AG04450 (cell line): ENCODE measurements around the gene MARS1. TPM values are rescaled to one million over a fixed set of nuclear protein-coding genes. Genes with fewer than 3 reads are reported as not detected.

Source experiments
- CTCF ChIA-PET: fragments of 300-600, 350-600 bp; formaldehyde crosslinking; extraction: SDS; loops from one replicate; lab custom pipeline; 2022; ENCODE audit warnings: antibody characterized with exemption, inconsistent platforms; lab: Charles Lee
- POLR2A ChIA-PET: fragments of 350-600 bp; formaldehyde crosslinking; extraction: SDS; loops from one replicate; lab custom pipeline; 2021; ENCODE audit warnings: antibody characterized with exemption, inconsistent platforms; lab: Yijun Ruan, JAX
- DNase-seq: peaks from one replicate; pipeline ENCODE4 v3.0.0-alpha.2; 2011; ENCODE audit warnings: low read depth, low spot score
- H3K27ac ChIP-seq: one replicate; pipeline ENCODE4 v1.5.1; 2012; ENCODE audit warnings: low read depth, low read length, control low read depth
- H3K27me3 ChIP-seq: one replicate; pipeline ENCODE4 v1.6.0; 2012; ENCODE audit warnings: low read length; ENCODE audit not compliant: control insufficient read depth, insufficient read depth
- H3K4me3 ChIP-seq: 2 replicates; pipeline ENCODE4 v1.5.1; 2011; ENCODE audit warnings: mild to moderate bottlenecking, low read depth, low read length, control low read depth
- H3K9me3 ChIP-seq: 2 replicates; pipeline ENCODE4 v1.5.1; 2012; ENCODE audit warnings: low read length; ENCODE audit not compliant: control insufficient read depth, insufficient read depth
- CTCF ChIP-seq: IDR thresholded peaks from 2 replicates; pipeline ENCODE4 v1.5.1; 2011; ENCODE audit warnings: low read depth, low read length, control low read depth, inconsistent platforms
- polyA plus RNA-seq: library from polyadenylated mRNA; depleted of rRNA; stranded (reverse); fragments of >200 nt; gene quantifications from 2 replicates; pipeline ENCODE4 v1.2.3, GENCODE V29; 2011

The MARS1 gene
- polyA plus RNA-seq, 1 experiment: 236 TPM

- ChIA-PET CTCF (interaction anchor here (1.5 to 1.6 kb wide), 3 partner anchors 9 to 137 kb away, joined by 5 to 7 read pairs (median 6); no protein-coding TSS in a partner anchor), POLR2A (no interaction called here)
- Histone ChIP-seq H3K27ac (no peak overlapping the region), H3K4me3 (no peak overlapping the region), H3K9me3 (peaks cover 3% of the 10 kb centered on the region; the same call in 1 of the 2 replicates), H3K27me3 (no peaks in the 10 kb centered on the region)
- DNase-seq: no peak
- no peak for TF ChIP-seq CTCF
These were observed 43.1 kb upstream of the MARS1 start for GRCh38 chr12:57444744-57445143.

GRCh38 chr12:57446292-57446960, 41.4 kb upstream of the MARS1 start:
- ChIA-PET CTCF (interaction anchor here (1.4 to 2.3 kb wide), 2 partner anchors 12 to 182 kb away, joined by 4 to 11 read pairs; partner anchors contain the start of gene GLI1), POLR2A (no interaction called here)
- TF ChIP-seq CTCF: no peak
- H3K27me3 ChIP-seq: no peaks in the 10 kb centered on the region
- no peak for DNase-seq
- no peak overlapping the region for H3K4me3 ChIP-seq
- H3K9me3 ChIP-seq: peaks cover 3% of the 10 kb centered on the region; the same call in 1 of the 2 replicates
- no peak overlapping the region for H3K27ac ChIP-seq

- ChIA-PET POLR2A (no interaction called here), CTCF (interaction anchor here (0.7 to 2.3 kb wide), 3 partner anchors 10 to 184 kb away, joined by 5 to 11 read pairs (median 7); partner anchors contain the start of gene GLI1)
- Histone ChIP-seq H3K27ac (no peak overlapping the region), H3K4me3 (no peak overlapping the region), H3K27me3 (no peaks in the 10 kb centered on the region), H3K9me3 (peaks cover 3% of the 10 kb centered on the region; the same call in 1 of the 2 replicates)
- no peak for TF ChIP-seq CTCF
- no peak for DNase-seq
These were observed 39.2 kb upstream of the MARS1 start for GRCh38 chr12:57448669-57449068.

- H3K27me3 ChIP-seq: no peaks in the 10 kb centered on the region
- ChIA-PET POLR2A (no interaction called here), CTCF (interaction anchor here (1.2 to 2.1 kb wide), 2 partner anchors 10 to 142 kb away, joined by 5 to 6 read pairs; partner anchors contain the start of gene GLI1)
- no peak overlapping the region for H3K27ac ChIP-seq
- H3K9me3 ChIP-seq: peaks cover 3% of the 10 kb centered on the region; the same call in 1 of the 2 replicates
- TF ChIP-seq CTCF: no peak
- H3K4me3 ChIP-seq: no peak overlapping the region
- DNase-seq: no peak
These were observed 38.5 kb upstream of the MARS1 start for GRCh38 chr12:57449375-57449774.

GRCh38 chr12:57450057-57450456, 37.8 kb upstream of the MARS1 start:
- POLR2A ChIA-PET: interaction anchor here (0.5 kb wide), 1 partner anchor 142 kb away, joined by 10 read pairs; no protein-coding TSS in a partner anchor
- no peak overlapping the region for H3K4me3 ChIP-seq
- H3K9me3 ChIP-seq: peaks cover 3% of the 10 kb centered on the region; the same call in 1 of the 2 replicates
- no peak for TF ChIP-seq CTCF
- H3K27ac ChIP-seq: no peak overlapping the region
- DNase-seq: no peak
- no peaks in the 10 kb centered on the region for H3K27me3 ChIP-seq
- CTCF ChIA-PET: interaction anchor here (1.2 to 2.1 kb wide), 2 partner anchors 9 to 142 kb away, joined by 5 to 6 read pairs; partner anchors contain the start of gene GLI1
